ENCODE results near the gene NRXN3. TPM values are rescaled to one million over a fixed set of nuclear protein-coding genes. Genes with fewer than 3 reads are reported as not detected.

The NRXN3 gene
- total RNA-seq, 1 donor from 2014 or later, result 4.8 TPM

DNA sequence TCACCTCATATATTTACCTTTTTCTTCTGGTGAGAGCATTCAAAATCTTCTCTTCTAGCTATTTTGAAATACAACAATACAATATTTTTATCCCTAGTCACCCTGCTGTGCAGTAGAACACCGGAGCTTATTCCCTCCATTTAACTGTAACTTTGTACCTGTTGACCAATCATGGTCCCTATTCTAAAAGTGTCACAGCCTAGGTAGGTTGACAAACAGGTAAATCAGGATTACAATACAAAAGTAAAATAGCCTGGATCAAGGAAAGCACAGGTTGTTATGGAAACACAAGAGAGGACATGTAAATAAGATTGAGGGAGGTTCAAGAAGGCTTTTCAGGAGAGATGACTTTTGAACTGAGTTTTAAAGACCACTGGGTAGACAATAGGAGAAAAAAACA is 1370.2 kb downstream of the NRXN3 start:
- DNase-seq (ENCODE audit: extremely low read depth, low read depth, low spot score), result no peak

DNA sequence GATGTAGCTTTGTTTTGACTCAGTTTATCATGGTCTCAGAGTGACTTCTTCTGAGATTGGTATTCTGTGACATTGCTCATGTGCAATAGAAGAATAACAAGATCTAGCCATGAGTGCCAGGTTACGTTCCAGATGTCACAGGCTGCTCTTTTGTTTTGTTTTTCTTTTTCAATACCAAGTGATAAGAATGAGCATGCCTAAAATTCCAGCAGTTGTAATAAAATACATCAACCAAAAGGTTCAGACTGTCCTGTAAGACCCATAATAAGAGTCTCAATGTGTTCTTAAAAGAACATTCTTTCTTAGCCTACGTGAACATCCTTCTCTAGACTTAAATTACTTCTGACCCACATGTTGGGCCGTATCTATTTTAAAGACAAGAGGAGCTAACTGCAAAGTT is 1371.9 kb downstream of the NRXN3 start:
- DNase-seq (ENCODE audit: extremely low read depth, low read depth, low spot score), result no peak

DNA sequence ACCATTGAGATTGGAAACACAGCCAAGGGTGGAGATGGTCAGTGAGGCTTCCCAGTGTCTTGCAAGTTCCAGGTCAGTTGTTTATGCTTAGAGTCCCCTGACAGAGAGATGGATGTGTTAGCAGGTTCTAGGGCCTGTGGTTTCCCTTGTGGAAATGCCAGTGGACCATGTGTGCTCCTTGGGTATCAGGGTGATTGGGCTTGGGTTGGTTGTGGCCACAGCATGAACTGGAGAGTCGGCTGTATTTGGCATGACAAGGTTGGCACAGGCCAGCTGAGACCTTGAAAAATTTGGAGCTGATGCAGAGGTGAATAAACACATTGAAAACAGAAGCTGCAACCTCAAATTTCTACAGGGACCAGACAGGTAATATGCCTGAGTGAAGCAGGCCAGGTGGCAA is 1373.2 kb downstream of the NRXN3 start:
- DNase-seq (ENCODE audit: extremely low read depth, low read depth, low spot score), result no peak

- peak; percentile 1 for DNase-seq (ENCODE audit: extremely low read depth, low read depth, low spot score)
Observed at GRCh38 chr14:79543967-79544697, 1374.0 kb downstream of the NRXN3 start.

- DNase-seq (ENCODE audit: extremely low read depth, low read depth, low spot score), result no peak
Observed at GRCh38 chr14:79544698-79545070, 1374.5 kb downstream of the NRXN3 start.

GRCh38 chr14:79548836-79549235 is 1378.7 kb downstream of the NRXN3 start:
- no peak for DNase-seq (ENCODE audit: extremely low read depth, low read depth, low spot score)

DNA sequence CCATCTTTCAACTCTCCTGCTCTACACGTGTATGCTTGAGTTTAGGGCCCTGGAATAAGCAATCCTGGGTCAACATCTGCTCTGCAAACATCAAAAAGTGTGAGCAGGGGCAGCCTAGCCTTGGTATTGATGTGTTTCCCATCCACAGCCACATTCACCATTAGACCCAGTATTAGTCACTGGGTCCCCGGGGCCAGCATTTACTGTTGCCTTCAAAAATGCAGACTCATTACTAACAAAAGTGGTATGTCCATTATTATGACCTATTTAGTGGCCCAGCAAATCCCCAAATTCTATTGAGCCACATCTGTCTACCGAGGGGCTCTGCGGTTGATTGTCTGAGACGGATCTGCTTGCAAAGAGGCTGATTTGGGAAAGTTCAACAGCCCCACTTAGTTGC is 1379.3 kb downstream of the NRXN3 start:
- DNase-seq (ENCODE audit: extremely low read depth, low read depth, low spot score), result no peak

GRCh38 chr14:79551523-79551922 is 1381.3 kb downstream of the NRXN3 start:
- DNase-seq (ENCODE audit: extremely low read depth, low read depth, low spot score), result no peak

GRCh38 chr14:79552778-79553177 is 1382.6 kb downstream of the NRXN3 start:
- no peak for DNase-seq (ENCODE audit: extremely low read depth, low read depth, low spot score)

DNA sequence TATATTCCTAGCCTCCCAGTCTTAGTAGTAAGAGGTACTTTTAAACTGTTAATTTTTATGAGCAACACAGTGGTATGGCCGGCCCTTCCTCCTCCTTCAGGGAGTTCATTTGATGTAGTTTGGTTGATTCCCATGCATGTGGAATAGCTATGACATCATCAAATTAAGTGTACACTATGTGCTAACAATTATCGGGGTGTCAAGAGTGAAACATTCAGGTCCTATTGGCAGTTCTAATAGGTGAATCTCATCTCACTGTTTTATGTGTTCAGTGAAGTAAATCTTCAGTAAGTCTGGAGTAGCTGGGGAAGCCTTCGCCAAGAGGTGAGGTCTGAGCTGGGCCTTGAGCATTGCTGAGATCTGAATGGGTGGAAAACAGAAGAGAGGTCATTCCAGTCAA is 1384.6 kb downstream of the NRXN3 start:
- DNase-seq (ENCODE audit: extremely low read depth, low read depth, low spot score), result no peak

GRCh38 chr14:79555429-79555828 is 1385.3 kb downstream of the NRXN3 start:
- no peak for DNase-seq (ENCODE audit: extremely low read depth, low read depth, low spot score)

GRCh38 chr14:79557309-79557708 is 1387.1 kb downstream of the NRXN3 start:
- DNase-seq (ENCODE audit: extremely low read depth, low read depth, low spot score), result no peak

- DNase-seq (ENCODE audit: extremely low read depth, low read depth, low spot score), result no peak
Observed at GRCh38 chr14:79562185-79562584, 1392.0 kb downstream of the NRXN3 start.

DNA sequence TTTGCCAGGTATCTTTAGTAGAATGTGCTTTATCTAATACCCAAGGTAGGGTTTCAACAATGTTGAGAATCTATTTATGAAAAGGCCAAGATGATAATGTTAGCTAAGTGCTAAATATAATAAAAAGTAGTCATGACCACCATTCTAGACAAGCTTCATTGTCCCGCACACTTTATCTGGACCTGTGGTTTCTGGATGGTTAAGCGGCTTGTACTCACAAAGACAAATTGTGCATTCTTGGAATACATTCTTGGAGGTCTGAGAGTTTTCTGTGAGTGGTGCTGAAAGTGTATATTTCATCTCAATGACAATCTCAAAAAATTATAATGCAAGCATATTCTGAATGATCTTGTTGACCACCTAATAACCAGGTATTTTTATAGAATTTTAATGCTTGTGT is 1394.2 kb downstream of the NRXN3 start:
- no peak for DNase-seq (ENCODE audit: extremely low read depth, low read depth, low spot score)

DNA sequence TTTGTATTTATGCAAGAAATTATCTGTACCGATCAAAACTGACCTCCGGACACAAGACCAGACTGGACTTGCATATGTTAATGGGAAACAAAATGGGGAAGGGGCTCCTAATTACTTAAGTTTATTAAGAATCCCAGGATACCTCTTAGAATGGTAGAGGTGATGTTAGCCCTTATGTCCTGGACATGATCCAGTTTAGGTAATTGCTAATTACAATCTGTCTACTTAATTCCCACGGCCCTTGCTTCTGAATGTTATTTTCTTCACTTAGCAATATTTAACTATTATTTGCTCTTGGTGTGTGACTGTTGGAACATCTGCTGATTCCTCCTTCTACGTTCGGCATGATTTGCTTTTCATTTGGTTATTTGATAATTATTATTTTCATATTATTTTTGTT is 1397.1 kb downstream of the NRXN3 start:
- no peak for DNase-seq (ENCODE audit: extremely low read depth, low read depth, low spot score)

GRCh38 chr14:79568594-79568993 is 1398.4 kb downstream of the NRXN3 start:
- no peak for DNase-seq (ENCODE audit: extremely low read depth, low read depth, low spot score)

DNA sequence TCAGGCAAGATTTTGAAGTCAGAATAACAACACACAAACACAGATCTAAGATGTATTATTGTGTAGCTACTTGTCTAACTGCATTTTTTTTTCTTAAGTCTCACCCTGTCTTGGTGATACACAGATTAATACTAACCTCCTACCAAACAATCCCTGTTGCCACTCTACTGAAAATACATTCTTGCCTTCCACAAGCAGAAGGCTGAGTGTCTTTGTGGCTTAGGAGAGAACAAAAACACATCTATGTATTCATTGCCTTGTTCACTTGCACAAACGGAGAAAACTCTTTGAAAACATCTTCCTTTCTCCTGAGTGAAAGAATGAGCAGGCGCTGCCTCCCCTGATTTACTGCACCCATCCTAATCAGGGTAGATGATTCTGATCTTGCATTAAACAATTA is 1398.9 kb downstream of the NRXN3 start:
- DNase-seq (ENCODE audit: extremely low read depth, low read depth, low spot score), result no peak

DNA sequence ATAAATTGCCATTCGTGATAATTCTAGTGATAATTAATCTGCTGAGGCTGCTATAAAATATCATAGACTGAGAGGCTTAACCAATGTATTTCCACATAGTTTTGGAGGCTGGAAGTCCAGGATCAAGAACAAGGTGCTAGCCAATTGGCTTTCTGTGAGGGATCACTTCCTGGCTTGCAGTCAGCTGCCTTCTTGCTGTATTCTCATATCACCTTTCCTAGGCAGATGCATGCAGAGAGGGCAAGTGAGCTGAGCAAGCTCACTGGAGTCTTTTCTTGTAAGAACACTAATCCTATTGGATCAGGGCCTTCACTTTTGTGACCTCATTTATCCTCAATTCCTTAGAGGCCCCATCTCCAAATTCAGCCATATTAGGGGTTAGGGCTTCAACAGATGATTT is 1400.5 kb downstream of the NRXN3 start:
- DNase-seq (ENCODE audit: extremely low read depth, low read depth, low spot score), result no peak

- no peak for DNase-seq (ENCODE audit: extremely low read depth, low read depth, low spot score)
Observed at GRCh38 chr14:79571366-79571765, 1401.2 kb downstream of the NRXN3 start.

DNA sequence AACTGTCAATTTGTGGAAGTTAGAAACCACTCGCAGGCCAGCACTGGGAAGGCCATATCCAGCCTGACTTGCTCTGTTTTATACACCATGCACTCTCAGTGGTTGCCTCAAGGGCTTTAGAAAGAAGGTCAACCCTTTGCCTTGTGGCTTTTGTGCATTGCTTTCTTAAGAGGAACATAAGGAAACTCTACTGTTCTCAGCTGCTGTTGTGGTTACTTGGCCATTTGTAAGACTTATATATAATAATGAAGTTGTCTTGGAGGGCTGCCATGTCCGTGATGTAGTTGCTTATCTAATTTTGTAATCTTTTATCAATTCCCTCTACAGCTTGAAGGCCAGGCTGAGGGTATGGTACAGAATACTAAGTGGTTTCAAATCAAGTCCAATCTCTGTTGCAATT is 1403.3 kb downstream of the NRXN3 start:
- no peak for DNase-seq (ENCODE audit: extremely low read depth, low read depth, low spot score)

DNA sequence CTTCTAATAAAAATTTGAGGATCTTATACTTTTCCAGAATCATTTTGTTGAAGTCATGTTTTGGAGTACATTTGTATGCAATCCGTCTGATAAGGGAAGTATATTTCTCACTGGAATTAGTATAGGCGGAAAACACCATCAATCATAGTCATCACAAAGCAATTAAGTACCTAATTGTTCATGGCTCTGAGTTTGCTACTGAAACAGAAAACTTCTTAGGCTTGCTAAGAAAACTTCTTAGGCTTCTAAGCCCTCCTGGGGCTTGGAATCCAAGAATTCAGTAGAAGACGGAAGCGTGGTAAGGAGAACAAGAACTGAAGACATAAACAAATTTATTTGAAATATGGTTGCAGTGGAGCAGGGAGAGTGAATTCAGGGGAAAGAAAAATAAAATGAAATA is 1404.9 kb downstream of the NRXN3 start:
- no peak for DNase-seq (ENCODE audit: extremely low read depth, low read depth, low spot score)

- no peak for DNase-seq (ENCODE audit: extremely low read depth, low read depth, low spot score)
Observed at GRCh38 chr14:79576424-79576823, 1406.3 kb downstream of the NRXN3 start.

GRCh38 chr14:79578470-79578869 is 1408.3 kb downstream of the NRXN3 start:
- DNase-seq (ENCODE audit: extremely low read depth, low read depth, low spot score), result no peak

Data from glomerular endothelial cell (primary cell).